ENCODE results near the gene FAM13A. TPM values are rescaled to one million over a fixed set of nuclear protein-coding genes. Genes with fewer than 3 reads are reported as not detected.

The FAM13A gene
- total RNA-seq, 2 donors from 2014 or later: 27.2 to 107 TPM

- no peaks in the 10 kb centered on the region for H3K27me3 ChIP-seq (replicated peaks; ENCODE audit: insufficient read depth)
- H3K36me3 ChIP-seq: no peaks in the 10 kb centered on the region
- H3K9me3 ChIP-seq: no peaks in the 10 kb centered on the region
- no peak overlapping the region for H3K27ac ChIP-seq
- TF ChIP-seq CTCF (IDR thresholded peaks at IDR 0.05) (no peak), POLR2A (IDR thresholded peaks at IDR 0.05) (no peak), POLR2AphosphoS5 (IDR thresholded peaks at IDR 0.05) (no peak)
- intact Hi-C loops (cut with DNase I): loop anchor here (5.0 kb wide), 1 partner anchor 296 kb away; the partner anchor contains the start of gene TIGD2
- 82% methylated on average over 4 of the region's 4 CpGs for WGBS
- DNase-seq (ENCODE audit: low spot score): no peak
- no peaks in the 10 kb centered on the region for H3K4me1 ChIP-seq (replicated peaks)
- no peak overlapping the region for H3K4me3 ChIP-seq
Observed at GRCh38 chr4:88816360-88816759, 240.6 kb downstream of the FAM13A start.

GRCh38 chr4:88814043-88814617, 242.9 kb downstream of the FAM13A start:
- intact Hi-C loops (cut with DNase I): no loop called here
- H3K9me3 ChIP-seq: no peaks in the 10 kb centered on the region
- TF ChIP-seq CTCF (IDR thresholded peaks at IDR 0.05) (no peak), POLR2AphosphoS5 (IDR thresholded peaks at IDR 0.05) (no peak), POLR2A (IDR thresholded peaks at IDR 0.05) (no peak)
- no peaks in the 10 kb centered on the region for H3K4me1 ChIP-seq (replicated peaks)
- no peaks in the 10 kb centered on the region for H3K27me3 ChIP-seq (replicated peaks; ENCODE audit: insufficient read depth)
- H3K4me3 ChIP-seq: no peak overlapping the region
- DNase-seq (ENCODE audit: low spot score): no peak
- 93% methylated on average over 6 of the region's 6 CpGs for WGBS
- H3K36me3 ChIP-seq: no peaks in the 10 kb centered on the region
- H3K27ac ChIP-seq: no peak overlapping the region

DNA sequence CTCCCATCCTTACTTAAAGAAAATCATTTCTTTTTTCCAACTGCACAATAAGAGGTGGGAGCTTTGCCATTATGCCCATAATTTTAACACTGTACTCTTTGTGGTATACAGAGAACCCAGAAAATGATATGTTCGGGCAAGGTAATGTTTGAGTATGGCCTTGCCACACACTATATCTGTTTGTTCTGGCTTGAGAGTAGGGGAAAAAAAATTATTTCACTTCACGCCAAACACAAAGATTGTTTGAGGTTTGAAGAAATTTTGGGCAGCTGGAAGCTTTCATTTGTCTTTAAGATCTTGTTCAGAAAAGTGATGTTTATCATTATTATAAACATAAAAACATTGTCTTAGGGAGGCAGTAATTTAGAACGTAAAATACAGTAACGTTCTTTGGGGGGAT, 244.0 kb downstream of the FAM13A start:
- no peak for DNase-seq (ENCODE audit: low spot score)
- 45% methylated on average over 4 of the region's 4 CpGs for WGBS
- H3K4me3 ChIP-seq: no peak overlapping the region
- H3K36me3 ChIP-seq: no peaks in the 10 kb centered on the region
- H3K9me3 ChIP-seq: no peaks in the 10 kb centered on the region
- H3K4me1 ChIP-seq (replicated peaks): no peaks in the 10 kb centered on the region
- intact Hi-C loops (cut with DNase I): no loop called here
- no peaks in the 10 kb centered on the region for H3K27me3 ChIP-seq (replicated peaks; ENCODE audit: insufficient read depth)
- H3K27ac ChIP-seq: no peak overlapping the region
- no peak for TF ChIP-seq POLR2A (IDR thresholded peaks at IDR 0.05)
- no peak for TF ChIP-seq CTCF (IDR thresholded peaks at IDR 0.05)
- no peak for TF ChIP-seq POLR2AphosphoS5 (IDR thresholded peaks at IDR 0.05)

- TF ChIP-seq POLR2AphosphoS5 (IDR thresholded peaks at IDR 0.05): no peak
- TF ChIP-seq POLR2A (IDR thresholded peaks at IDR 0.05): no peak
- TF ChIP-seq CTCF (IDR thresholded peaks at IDR 0.05): no peak
- intact Hi-C loops (cut with DNase I): no loop called here
- Histone ChIP-seq H3K4me1 (replicated peaks) (no peaks in the 10 kb centered on the region), H3K4me3 (no peak overlapping the region), H3K36me3 (no peaks in the 10 kb centered on the region), H3K27ac (no peak overlapping the region), H3K9me3 (no peaks in the 10 kb centered on the region), H3K27me3 (replicated peaks; ENCODE audit: insufficient read depth) (no peaks in the 10 kb centered on the region)
- WGBS: 5% methylated on average over 1 of the region's 1 CpG
- no peak for DNase-seq (ENCODE audit: low spot score)
Observed at GRCh38 chr4:88812420-88812819, 244.6 kb downstream of the FAM13A start.

DNA sequence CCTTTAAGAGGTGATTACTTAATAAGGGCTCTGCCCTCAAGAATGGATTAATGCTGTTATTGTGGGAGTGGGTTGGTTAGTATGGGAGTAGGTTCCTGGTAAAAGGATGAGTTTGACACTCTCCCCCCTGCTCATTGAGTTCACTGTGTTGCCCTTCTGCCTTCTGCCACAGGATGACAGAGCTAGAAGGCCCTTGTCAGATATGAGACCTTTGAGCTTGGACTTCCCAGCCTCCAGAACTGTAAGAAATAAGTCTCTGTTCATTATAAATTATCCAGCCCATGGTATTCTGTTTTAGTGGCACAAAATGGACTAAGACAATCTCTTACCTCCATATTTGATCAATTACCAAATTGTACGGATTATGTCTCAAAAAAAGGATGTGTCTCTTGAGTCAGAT, 245.1 kb downstream of the FAM13A start:
- Histone ChIP-seq H3K4me3 (no peak overlapping the region), H3K36me3 (no peaks in the 10 kb centered on the region), H3K27ac (no peak overlapping the region), H3K4me1 (replicated peaks) (no peaks in the 10 kb centered on the region), H3K27me3 (replicated peaks; ENCODE audit: insufficient read depth) (no peaks in the 10 kb centered on the region), H3K9me3 (no peaks in the 10 kb centered on the region)
- intact Hi-C loops (cut with DNase I): no loop called here
- TF ChIP-seq POLR2A (IDR thresholded peaks at IDR 0.05) (no peak), CTCF (IDR thresholded peaks at IDR 0.05) (no peak), POLR2AphosphoS5 (IDR thresholded peaks at IDR 0.05) (no peak)
- DNase-seq (ENCODE audit: low spot score): no peak
- WGBS: 97% methylated on average over 1 of the region's 1 CpG

Data from prostate gland (tissue), 2 donors.